SK-N-SH treated with all-trans-retinoic acid at 6 μM for 48 hours (cell line): ENCODE measurements around the gene NPLOC4.

Experiments used
- ATAC-seq: fragments of 200-7000 bp; cut with Tn5 transposase; 3 replicates; pipeline ENCODE4 v1.9.1; 2020; ENCODE audit warnings: mild to moderate bottlenecking, moderate library complexity
- ARNTL ChIP-seq: fragments of 450-650 bp; formaldehyde crosslinking; IDR thresholded peaks from 2 replicates; pipeline ENCODE4 v1.5.0; 2020; ENCODE audit warnings: low read depth, mild to moderate bottlenecking, moderate library complexity, borderline replicate concordance
- BACH2 ChIP-seq: fragments of 250-450 bp; sonication (Bioruptor Pico); IDR thresholded peaks from 2 replicates; pipeline ENCODE4 v1.9.0; 2021; ENCODE audit warnings: mild to moderate bottlenecking, borderline replicate concordance
- CSDC2 ChIP-seq: fragments of 250-450 bp; sonication (Bioruptor Pico); IDR thresholded peaks from 2 replicates; pipeline ENCODE4 v1.5.0; 2020; ENCODE audit warnings: mild to moderate bottlenecking, moderate library complexity
- ESRRG ChIP-seq: fragments of 250-450 bp; sonication (Bioruptor Pico); IDR thresholded peaks from 2 replicates; pipeline ENCODE4 v1.6.1; 2021; ENCODE audit warnings: mild to moderate bottlenecking
- GLIS3 ChIP-seq: fragments of 250-450 bp; sonication (Bioruptor Pico); IDR thresholded peaks from 2 replicates; pipeline ENCODE4 v1.5.0; 2020; ENCODE audit warnings: mild to moderate bottlenecking, moderate library complexity
- ISL1 ChIP-seq: fragments of 250-450 bp; sonication (Bioruptor Pico); IDR thresholded peaks from 2 replicates; pipeline ENCODE4 v2.1.2; 2022; ENCODE audit warnings: mild to moderate bottlenecking, moderate library complexity
- OSR1 ChIP-seq: fragments of 250-450 bp; sonication (Bioruptor Pico); IDR thresholded peaks from 2 replicates; pipeline ENCODE4 v1.8.0; 2022; ENCODE audit warnings: moderate library complexity, mild to moderate bottlenecking, inconsistent platforms
- PPARA ChIP-seq: fragments of 250-450 bp; sonication (Bioruptor Pico); IDR thresholded peaks from 2 replicates; pipeline ENCODE4 v1.5.0; 2020; ENCODE audit warnings: mild to moderate bottlenecking, borderline replicate concordance
- RARB ChIP-seq: fragments of 250-450 bp; sonication (Bioruptor Pico); IDR thresholded peaks from 2 replicates; pipeline ENCODE4 v1.8.0; 2021; ENCODE audit warnings: mild to moderate bottlenecking, moderate library complexity
- TCF4 ChIP-seq: fragments of 250-450 bp; sonication (Bioruptor Pico); IDR thresholded peaks from 2 replicates; pipeline ENCODE4 v1.8.0; 2021; ENCODE audit warnings: mild to moderate bottlenecking, moderate library complexity, borderline replicate concordance
- TOX ChIP-seq: fragments of 250-450 bp; sonication (Bioruptor Pico); IDR thresholded peaks from 2 replicates; pipeline ENCODE4 v1.8.0; 2021; ENCODE audit warnings: mild to moderate bottlenecking, moderate library complexity, borderline replicate concordance
- ZC3H10 ChIP-seq: fragments of 250-450 bp; sonication (Bioruptor Pico); IDR thresholded peaks from 2 replicates; pipeline ENCODE4 v1.5.1; 2021; ENCODE audit warnings: mild to moderate bottlenecking, moderate library complexity
- ZFP3 ChIP-seq: fragments of 250-450 bp; sonication (Bioruptor Pico); IDR thresholded peaks from 2 replicates; pipeline ENCODE4 v1.5.0; 2020; ENCODE audit warnings: mild to moderate bottlenecking, moderate library complexity
- ZFP30 ChIP-seq: fragments of 450-650 bp; formaldehyde crosslinking; IDR thresholded peaks from 2 replicates; pipeline ENCODE4 v1.5.0; 2022; ENCODE audit warnings: mild to moderate bottlenecking, moderate library complexity
- ZNF565 ChIP-seq: fragments of 450-650 bp; formaldehyde crosslinking; conservative IDR thresholded peaks from 2 replicates; pipeline ENCODE4 v1.5.0; 2020; ENCODE audit warnings: low read depth, mild to moderate bottlenecking, moderate library complexity
- ZNF8 ChIP-seq: fragments of 450-650 bp; formaldehyde crosslinking; IDR thresholded peaks from 2 replicates; pipeline ENCODE4 v1.5.0; 2020; ENCODE audit warnings: mild to moderate bottlenecking, moderate library complexity
- TF ChIP-seq, protein P1 (sequence below): fragments of 250-450 bp; sonication (Bioruptor Pico); IDR thresholded peaks from 2 replicates; pipeline ENCODE4 v1.5.0; 2020; ENCODE audit warnings: mild to moderate bottlenecking, moderate library complexity
- TF ChIP-seq, protein P2 (sequence below): fragments of 250-450 bp; sonication (Bioruptor Pico); IDR thresholded peaks from 2 replicates; pipeline ENCODE4 v1.8.0; 2021; ENCODE audit warnings: low read depth, mild to moderate bottlenecking, moderate library complexity, borderline replicate concordance
- TF ChIP-seq, protein P3 (sequence below): fragments of 250-450 bp; sonication (Bioruptor Pico); IDR thresholded peaks from 2 replicates; pipeline ENCODE4 v1.8.0; 2020; ENCODE audit warnings: mild to moderate bottlenecking, moderate library complexity, borderline replicate concordance
- TF ChIP-seq, protein P4 (sequence below): fragments of 250-450 bp; sonication (Bioruptor Pico); IDR thresholded peaks from 2 replicates; pipeline ENCODE4 v1.5.1; 2020; ENCODE audit warnings: low read depth, mild to moderate bottlenecking, moderate library complexity

Gene NPLOC4

DNA sequence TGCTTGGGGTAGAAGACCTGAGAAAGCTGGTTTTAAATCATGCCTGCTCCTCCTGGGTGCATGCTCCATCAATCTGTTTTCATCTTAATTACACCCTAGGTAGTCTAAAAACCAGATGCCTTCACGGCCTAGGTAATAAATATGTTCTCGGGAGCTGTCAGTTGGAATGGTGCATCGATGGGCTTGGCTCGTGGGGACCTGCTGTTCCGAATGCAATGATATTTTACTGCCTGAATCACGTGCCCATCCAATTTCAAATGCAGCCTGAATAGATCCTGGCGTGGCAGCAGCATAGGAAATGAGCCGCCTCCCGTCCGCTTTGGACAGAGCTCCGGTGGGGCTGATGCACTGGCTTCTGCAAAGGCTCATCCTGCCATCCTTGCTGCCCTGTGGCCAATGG lies 65.9 kb downstream of the NPLOC4 start (continued):
- no peak for TF ChIP-seq ZFP3 (CRISPR knock-in tag)

DNA sequence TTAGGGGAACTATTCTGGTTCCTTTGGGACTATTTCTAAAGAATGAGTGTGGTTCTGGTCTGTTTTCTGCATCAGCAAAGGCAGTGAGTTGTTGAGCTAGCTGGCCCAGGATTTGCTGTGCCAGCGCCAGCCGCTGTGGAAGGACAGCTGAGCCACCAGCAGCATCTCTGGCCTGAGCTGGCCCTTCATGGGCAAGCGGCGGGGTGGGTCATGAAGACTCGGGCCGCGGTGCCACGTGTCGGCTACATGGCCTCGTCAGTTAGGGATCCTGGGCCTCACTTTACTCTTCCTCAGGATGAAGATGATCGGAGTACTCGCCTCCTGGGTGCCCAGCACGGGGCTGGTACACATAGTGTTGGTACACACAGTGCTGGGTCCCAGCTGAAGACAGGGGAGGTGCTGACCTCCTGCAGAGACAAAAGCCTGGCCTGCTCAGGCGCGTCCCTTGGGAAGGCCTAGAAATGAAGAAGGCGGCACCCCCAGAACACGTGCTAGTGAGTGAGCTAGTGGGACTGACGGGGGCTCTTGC lies 66.9 kb downstream of the NPLOC4 start:
- no peak for TF ChIP-seq ZFP30 (CRISPR knock-in tag)
- TF ChIP-seq RARB (CRISPR knock-in tag): no peak
- TF ChIP-seq GLIS3 (CRISPR knock-in tag): no peak
- no peak for TF ChIP-seq ESRRG
- no peak for TF ChIP-seq TCF4 (CRISPR knock-in tag)
- TF ChIP-seq BACH2 (CRISPR knock-in tag): no peak
- ATAC-seq: no peak

DNA sequence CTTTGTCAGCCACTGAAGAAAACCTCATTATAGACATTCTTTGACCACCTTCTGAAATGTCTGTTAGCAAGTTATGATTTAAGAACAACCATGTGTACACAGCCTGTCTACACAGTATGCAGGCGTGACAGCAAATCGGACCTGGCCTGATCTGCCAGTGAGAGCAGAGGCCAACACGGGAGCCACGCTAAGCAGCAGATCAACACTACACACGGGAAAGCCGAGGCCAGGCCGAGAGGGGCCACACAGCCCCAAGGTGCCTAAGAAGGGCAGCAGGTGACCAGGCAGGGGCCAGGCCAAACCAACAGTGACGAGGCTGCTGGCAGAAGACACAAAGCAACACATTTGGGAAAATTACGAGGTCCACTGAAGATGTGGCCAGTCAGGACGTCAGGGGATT lies 68.5 kb downstream of the NPLOC4 start:
- TF ChIP-seq, protein P1, sequence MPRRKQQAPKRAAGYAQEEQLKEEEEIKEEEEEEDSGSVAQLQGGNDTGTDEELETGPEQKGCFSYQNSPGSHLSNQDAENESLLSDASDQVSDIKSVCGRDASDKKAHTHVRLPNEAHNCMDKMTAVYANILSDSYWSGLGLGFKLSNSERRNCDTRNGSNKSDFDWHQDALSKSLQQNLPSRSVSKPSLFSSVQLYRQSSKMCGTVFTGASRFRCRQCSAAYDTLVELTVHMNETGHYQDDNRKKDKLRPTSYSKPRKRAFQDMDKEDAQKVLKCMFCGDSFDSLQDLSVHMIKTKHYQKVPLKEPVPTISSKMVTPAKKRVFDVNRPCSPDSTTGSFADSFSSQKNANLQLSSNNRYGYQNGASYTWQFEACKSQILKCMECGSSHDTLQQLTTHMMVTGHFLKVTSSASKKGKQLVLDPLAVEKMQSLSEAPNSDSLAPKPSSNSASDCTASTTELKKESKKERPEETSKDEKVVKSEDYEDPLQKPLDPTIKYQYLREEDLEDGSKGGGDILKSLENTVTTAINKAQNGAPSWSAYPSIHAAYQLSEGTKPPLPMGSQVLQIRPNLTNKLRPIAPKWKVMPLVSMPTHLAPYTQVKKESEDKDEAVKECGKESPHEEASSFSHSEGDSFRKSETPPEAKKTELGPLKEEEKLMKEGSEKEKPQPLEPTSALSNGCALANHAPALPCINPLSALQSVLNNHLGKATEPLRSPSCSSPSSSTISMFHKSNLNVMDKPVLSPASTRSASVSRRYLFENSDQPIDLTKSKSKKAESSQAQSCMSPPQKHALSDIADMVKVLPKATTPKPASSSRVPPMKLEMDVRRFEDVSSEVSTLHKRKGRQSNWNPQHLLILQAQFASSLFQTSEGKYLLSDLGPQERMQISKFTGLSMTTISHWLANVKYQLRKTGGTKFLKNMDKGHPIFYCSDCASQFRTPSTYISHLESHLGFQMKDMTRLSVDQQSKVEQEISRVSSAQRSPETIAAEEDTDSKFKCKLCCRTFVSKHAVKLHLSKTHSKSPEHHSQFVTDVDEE (CRISPR knock-in tag): no peak
- TF ChIP-seq, protein P2, sequence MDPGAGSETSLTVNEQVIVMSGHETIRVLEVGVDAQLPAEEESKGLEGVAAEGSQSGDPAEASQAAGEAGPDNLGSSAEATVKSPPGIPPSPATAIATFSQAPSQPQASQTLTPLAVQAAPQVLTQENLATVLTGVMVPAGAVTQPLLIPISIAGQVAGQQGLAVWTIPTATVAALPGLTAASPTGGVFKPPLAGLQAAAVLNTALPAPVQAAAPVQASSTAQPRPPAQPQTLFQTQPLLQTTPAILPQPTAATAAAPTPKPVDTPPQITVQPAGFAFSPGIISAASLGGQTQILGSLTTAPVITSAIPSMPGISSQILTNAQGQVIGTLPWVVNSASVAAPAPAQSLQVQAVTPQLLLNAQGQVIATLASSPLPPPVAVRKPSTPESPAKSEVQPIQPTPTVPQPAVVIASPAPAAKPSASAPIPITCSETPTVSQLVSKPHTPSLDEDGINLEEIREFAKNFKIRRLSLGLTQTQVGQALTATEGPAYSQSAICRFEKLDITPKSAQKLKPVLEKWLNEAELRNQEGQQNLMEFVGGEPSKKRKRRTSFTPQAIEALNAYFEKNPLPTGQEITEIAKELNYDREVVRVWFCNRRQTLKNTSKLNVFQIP: no peak
- TF ChIP-seq TCF4 (CRISPR knock-in tag) (no peak), ESRRG (no peak), ZNF8 (CRISPR knock-in tag) (no peak), ZFP3 (CRISPR knock-in tag) (no peak), ZC3H10 (CRISPR knock-in tag) (no peak), OSR1 (CRISPR knock-in tag) (no peak), ISL1 (CRISPR knock-in tag) (no peak), PPARA (CRISPR knock-in tag) (no peak), CSDC2 (CRISPR knock-in tag) (no peak)
- TF ChIP-seq, protein P3, sequence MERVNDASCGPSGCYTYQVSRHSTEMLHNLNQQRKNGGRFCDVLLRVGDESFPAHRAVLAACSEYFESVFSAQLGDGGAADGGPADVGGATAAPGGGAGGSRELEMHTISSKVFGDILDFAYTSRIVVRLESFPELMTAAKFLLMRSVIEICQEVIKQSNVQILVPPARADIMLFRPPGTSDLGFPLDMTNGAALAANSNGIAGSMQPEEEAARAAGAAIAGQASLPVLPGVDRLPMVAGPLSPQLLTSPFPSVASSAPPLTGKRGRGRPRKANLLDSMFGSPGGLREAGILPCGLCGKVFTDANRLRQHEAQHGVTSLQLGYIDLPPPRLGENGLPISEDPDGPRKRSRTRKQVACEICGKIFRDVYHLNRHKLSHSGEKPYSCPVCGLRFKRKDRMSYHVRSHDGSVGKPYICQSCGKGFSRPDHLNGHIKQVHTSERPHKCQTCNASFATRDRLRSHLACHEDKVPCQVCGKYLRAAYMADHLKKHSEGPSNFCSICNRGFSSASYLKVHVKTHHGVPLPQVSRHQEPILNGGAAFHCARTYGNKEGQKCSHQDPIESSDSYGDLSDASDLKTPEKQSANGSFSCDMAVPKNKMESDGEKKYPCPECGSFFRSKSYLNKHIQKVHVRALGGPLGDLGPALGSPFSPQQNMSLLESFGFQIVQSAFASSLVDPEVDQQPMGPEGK (CRISPR knock-in tag): no peak
- ATAC-seq: no peak

DNA sequence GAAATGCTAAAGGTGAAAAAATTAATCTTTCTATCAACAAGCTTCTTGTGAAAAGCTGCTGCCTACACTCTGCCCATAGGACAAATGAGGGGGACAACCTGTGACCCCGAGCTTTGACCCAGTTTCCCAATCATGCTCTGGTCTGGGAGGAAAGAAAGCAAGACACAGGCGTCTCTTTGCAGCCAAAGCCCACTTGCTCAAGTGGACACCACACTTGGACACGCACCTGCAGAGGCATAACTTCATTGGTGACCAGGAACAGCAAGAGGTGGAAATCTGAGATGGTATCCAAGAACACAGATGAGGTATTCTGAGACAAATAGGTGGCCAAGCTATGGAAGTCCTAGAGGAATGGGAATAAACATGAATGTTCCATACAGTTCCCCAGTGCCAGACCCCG lies 69.7 kb downstream of the NPLOC4 start:
- ATAC-seq: no peak
- TF ChIP-seq GLIS3 (CRISPR knock-in tag) (no peak), TCF4 (CRISPR knock-in tag) (no peak), ZC3H10 (CRISPR knock-in tag) (no peak), CSDC2 (CRISPR knock-in tag) (no peak), ZFP30 (CRISPR knock-in tag) (no peak), OSR1 (CRISPR knock-in tag) (no peak), TOX (CRISPR knock-in tag) (no peak), PPARA (CRISPR knock-in tag) (no peak), ZNF565 (CRISPR knock-in tag) (no peak), BACH2 (CRISPR knock-in tag) (no peak), ARNTL (CRISPR knock-in tag) (no peak), ISL1 (CRISPR knock-in tag) (no peak)
- TF ChIP-seq, protein P3 (CRISPR knock-in tag): no peak
- TF ChIP-seq, protein P1 (CRISPR knock-in tag): no peak
- TF ChIP-seq, protein P4, sequence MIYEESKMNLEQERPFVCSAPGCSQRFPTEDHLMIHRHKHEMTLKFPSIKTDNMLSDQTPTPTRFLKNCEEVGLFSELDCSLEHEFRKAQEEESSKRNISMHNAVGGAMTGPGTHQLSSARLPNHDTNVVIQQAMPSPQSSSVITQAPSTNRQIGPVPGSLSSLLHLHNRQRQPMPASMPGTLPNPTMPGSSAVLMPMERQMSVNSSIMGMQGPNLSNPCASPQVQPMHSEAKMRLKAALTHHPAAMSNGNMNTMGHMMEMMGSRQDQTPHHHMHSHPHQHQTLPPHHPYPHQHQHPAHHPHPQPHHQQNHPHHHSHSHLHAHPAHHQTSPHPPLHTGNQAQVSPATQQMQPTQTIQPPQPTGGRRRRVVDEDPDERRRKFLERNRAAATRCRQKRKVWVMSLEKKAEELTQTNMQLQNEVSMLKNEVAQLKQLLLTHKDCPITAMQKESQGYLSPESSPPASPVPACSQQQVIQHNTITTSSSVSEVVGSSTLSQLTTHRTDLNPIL (CRISPR knock-in tag): no peak
- TF ChIP-seq, protein P2: no peak
